Parathyroid adenoma (tissue), 2 donors: ENCODE results near the gene CDH13.

Experiments used
- H2AFZ ChIP-seq: fragments of 300-600 bp; sonication (generic); one replicate; pipeline ENCODE4 v1.7.0; 2017; ENCODE audit warnings: antibody characterized with exemption, mild to moderate bottlenecking
- H3K27ac ChIP-seq: fragments of 300-600 bp; sonication (generic); one replicate; pipeline ENCODE4 v1.7.0; 2017
- H3K27me3 ChIP-seq: fragments of 300-600 bp; sonication (generic); one replicate; pipeline ENCODE4 v1.7.0; 2017; ENCODE audit warnings: low read length; ENCODE audit not compliant: control insufficient read depth, insufficient read depth
- H3K36me3 ChIP-seq: fragments of 300-600 bp; sonication (generic); one replicate; pipeline ENCODE4 v1.7.0; 2017; ENCODE audit warnings: low read length; ENCODE audit not compliant: control insufficient read depth, insufficient read depth
- H3K4me1 ChIP-seq: fragments of 300-600 bp; sonication (generic); one replicate; pipeline ENCODE4 v1.7.0; 2017; ENCODE audit warnings: control low read depth
- H3K4me2 ChIP-seq: fragments of 300-600 bp; sonication (generic); one replicate; pipeline ENCODE4 v1.7.0; 2017; ENCODE audit warnings: low read length
- H3K4me3 ChIP-seq: fragments of 300-600 bp; sonication (generic); one replicate; pipeline ENCODE4 v1.7.0; 2017; ENCODE audit warnings: low read depth, low read length
- H3K79me2 ChIP-seq: fragments of 300-600 bp; sonication (generic); one replicate; pipeline ENCODE4 v1.7.0; 2017; ENCODE audit warnings: control low read depth
- H3K9ac ChIP-seq: fragments of 300-600 bp; sonication (generic); one replicate; pipeline ENCODE4 v1.7.0; 2017; ENCODE audit warnings: mild to moderate bottlenecking
- H3K9me3 ChIP-seq: fragments of 300-600 bp; sonication (generic); one replicate; pipeline ENCODE4 v1.7.0; 2017; ENCODE audit warnings: low read length; ENCODE audit not compliant: control insufficient read depth
- TF ChIP-seq, protein P1 (sequence below): fragments of 300-600 bp; sonication (generic); IDR thresholded peaks from one replicate; pipeline ENCODE4 v1.7.0; 2017; ENCODE audit warnings: antibody characterized with exemption, mild to moderate bottlenecking
- donor health status: primary hyperparathyroidism.

The CDH13 gene

GRCh38 chr16:83095941-83096692 is 469.3 kb downstream of the CDH13 start:
- Histone ChIP-seq H3K4me1 (no peaks in the 10 kb centered on the region), H3K4me3 (no peak overlapping the region), H3K9me3 (no peaks in the 10 kb centered on the region), H3K36me3 (no peaks in the 10 kb centered on the region), H3K9ac (no peak overlapping the region), H3K4me2 (no peak overlapping the region), H3K27ac (no peak overlapping the region), H3K27me3 (no peaks in the 10 kb centered on the region), H3K79me2 (no peaks in the 10 kb centered on the region), H2AFZ (no peak overlapping the region)
- TF ChIP-seq, protein P1, sequence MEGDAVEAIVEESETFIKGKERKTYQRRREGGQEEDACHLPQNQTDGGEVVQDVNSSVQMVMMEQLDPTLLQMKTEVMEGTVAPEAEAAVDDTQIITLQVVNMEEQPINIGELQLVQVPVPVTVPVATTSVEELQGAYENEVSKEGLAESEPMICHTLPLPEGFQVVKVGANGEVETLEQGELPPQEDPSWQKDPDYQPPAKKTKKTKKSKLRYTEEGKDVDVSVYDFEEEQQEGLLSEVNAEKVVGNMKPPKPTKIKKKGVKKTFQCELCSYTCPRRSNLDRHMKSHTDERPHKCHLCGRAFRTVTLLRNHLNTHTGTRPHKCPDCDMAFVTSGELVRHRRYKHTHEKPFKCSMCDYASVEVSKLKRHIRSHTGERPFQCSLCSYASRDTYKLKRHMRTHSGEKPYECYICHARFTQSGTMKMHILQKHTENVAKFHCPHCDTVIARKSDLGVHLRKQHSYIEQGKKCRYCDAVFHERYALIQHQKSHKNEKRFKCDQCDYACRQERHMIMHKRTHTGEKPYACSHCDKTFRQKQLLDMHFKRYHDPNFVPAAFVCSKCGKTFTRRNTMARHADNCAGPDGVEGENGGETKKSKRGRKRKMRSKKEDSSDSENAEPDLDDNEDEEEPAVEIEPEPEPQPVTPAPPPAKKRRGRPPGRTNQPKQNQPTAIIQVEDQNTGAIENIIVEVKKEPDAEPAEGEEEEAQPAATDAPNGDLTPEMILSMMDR = no peak

- Histone ChIP-seq H3K79me2 (no peaks in the 10 kb centered on the region), H3K36me3 (no peaks in the 10 kb centered on the region), H3K27ac (no peak overlapping the region), H3K4me1 (no peaks in the 10 kb centered on the region), H3K27me3 (no peaks in the 10 kb centered on the region), H2AFZ (no peak overlapping the region), H3K9ac (no peak overlapping the region), H3K4me2 (no peak overlapping the region), H3K4me3 (no peak overlapping the region), H3K9me3 (no peaks in the 10 kb centered on the region)
- TF ChIP-seq, protein P1 = no peak
Observed at GRCh38 chr16:83098536-83098935, 471.8 kb downstream of the CDH13 start.

DNA sequence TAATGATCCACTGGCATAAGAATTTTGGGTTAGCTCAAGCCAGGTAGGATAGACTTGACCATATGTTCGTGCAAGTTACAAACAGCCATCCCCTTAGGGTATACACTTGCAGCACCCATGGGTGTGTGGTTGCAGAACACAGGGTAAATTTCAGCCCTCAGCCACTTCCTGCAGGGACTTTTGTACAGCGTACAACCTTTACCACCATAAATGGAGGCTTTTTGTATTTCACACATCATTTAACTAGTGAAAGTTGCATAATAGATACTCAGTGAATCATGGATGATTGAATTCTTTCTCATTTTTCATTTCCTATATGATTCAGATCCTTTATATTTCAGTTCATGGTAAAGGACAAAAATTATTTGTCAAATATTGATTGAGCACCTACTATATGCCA is 473.9 kb downstream of the CDH13 start:
- Histone ChIP-seq H3K4me2 (no peak overlapping the region), H3K27me3 (no peaks in the 10 kb centered on the region), H3K79me2 (no peaks in the 10 kb centered on the region), H3K9me3 (no peaks in the 10 kb centered on the region), H3K4me1 (no peaks in the 10 kb centered on the region), H2AFZ (no peak overlapping the region), H3K4me3 (no peak overlapping the region), H3K27ac (no peak overlapping the region), H3K36me3 (no peaks in the 10 kb centered on the region), H3K9ac (no peak overlapping the region)
- TF ChIP-seq, protein P1 = no peak

- Histone ChIP-seq H3K9me3 (no peaks in the 10 kb centered on the region), H3K79me2 (no peaks in the 10 kb centered on the region), H3K9ac (no peak overlapping the region), H3K27ac (no peak overlapping the region), H2AFZ (no peak overlapping the region), H3K4me3 (no peak overlapping the region), H3K27me3 (no peaks in the 10 kb centered on the region), H3K4me2 (no peak overlapping the region), H3K36me3 (no peaks in the 10 kb centered on the region), H3K4me1 (no peaks in the 10 kb centered on the region)
- TF ChIP-seq, protein P1 = no peak
Observed at GRCh38 chr16:83102336-83102735, 475.6 kb downstream of the CDH13 start.
